VCaP (cell line): ENCODE results near the gene LYVE1.

Source experiments
- H3K27ac ChIP-seq: fragments of 450-650 bp; 2 replicates; pipeline ENCODE4 v1.5.1; 2017
- CTCF ChIP-seq: fragments of 450-650 bp; conservative IDR thresholded peaks from 2 replicates; pipeline ENCODE4 v1.5.1; 2017; ENCODE audit warnings: mild to moderate bottlenecking, moderate library complexity

Gene LYVE1

GRCh38 chr11:10558288-10558687 lies 10.2 kb downstream of the LYVE1 start:
- TF ChIP-seq CTCF = no peak
- H3K27ac ChIP-seq = no peak overlapping the region

- no peak overlapping the region for H3K27ac ChIP-seq
- no peak for TF ChIP-seq CTCF
Measured at GRCh38 chr11:10556590-10556989, 11.9 kb downstream of the LYVE1 start.

- TF ChIP-seq CTCF = no peak
- H3K27ac ChIP-seq = no peak overlapping the region
Measured at GRCh38 chr11:10551845-10552352, 16.6 kb downstream of the LYVE1 start.

GRCh38 chr11:10551290-10551592 lies 17.2 kb downstream of the LYVE1 start:
- TF ChIP-seq CTCF = no peak
- H3K27ac ChIP-seq = no peak overlapping the region

GRCh38 chr11:10550503-10551289 lies 17.8 kb downstream of the LYVE1 start:
- TF ChIP-seq CTCF = no peak
- no peak overlapping the region for H3K27ac ChIP-seq

- no peak for TF ChIP-seq CTCF
- no peak overlapping the region for H3K27ac ChIP-seq
Measured at GRCh38 chr11:10544491-10545465, 23.7 kb downstream of the LYVE1 start.

- H3K27ac ChIP-seq = no peak overlapping the region
Measured at GRCh38 chr11:10543782-10544181, 24.7 kb downstream of the LYVE1 start.

More at GRCh38 chr11:10543782-10544181, 24.7 kb downstream of the LYVE1 start:
- no peak for TF ChIP-seq CTCF
